Nephron progenitor cell (in vitro differentiated cells): Measurements from ENCODE around the gene KLK10.
A peak's percentile ranks its signal among the peaks of the same experiment; 100 is the strongest.

ENCODE experiments used
- DNase-seq: peaks from one replicate; pipeline ENCODE4 v3.0.0; 2021
- H3K27ac Mint-ChIP-seq: 2 replicates; pipeline ENCODE4 v1.8.0; 2021; ENCODE audit warnings: mild to moderate bottlenecking, moderate library complexity, mixed read lengths
- H3K27me3 Mint-ChIP-seq: 2 replicates; pipeline ENCODE4 v1.8.0; 2021; ENCODE audit warnings: mild to moderate bottlenecking, low read depth, mixed read lengths; ENCODE audit not compliant: poor library complexity
- H3K36me3 Mint-ChIP-seq: 2 replicates; pipeline ENCODE4 v1.8.0; 2021; ENCODE audit warnings: low read depth, mixed read lengths
- H3K4me1 Mint-ChIP-seq: 2 replicates; pipeline ENCODE4 v1.8.0; 2021; ENCODE audit warnings: mixed read lengths
- H3K4me3 Mint-ChIP-seq: 2 replicates; pipeline ENCODE4 v1.8.0; 2021; ENCODE audit warnings: mild to moderate bottlenecking, moderate library complexity, mixed read lengths
- H3K9me3 Mint-ChIP-seq: 2 replicates; pipeline ENCODE4 v1.8.0; 2021; ENCODE audit warnings: mild to moderate bottlenecking, moderate library complexity, mixed read lengths
- TF ChIP-seq, protein P1 (sequence below): fragments of 200-600 bp; sonication (generic); IDR thresholded peaks from 2 replicates; pipeline ENCODE4 v1.5.0; 2021; ENCODE audit warnings: antibody characterized with exemption

KLK10 gene

DNA sequence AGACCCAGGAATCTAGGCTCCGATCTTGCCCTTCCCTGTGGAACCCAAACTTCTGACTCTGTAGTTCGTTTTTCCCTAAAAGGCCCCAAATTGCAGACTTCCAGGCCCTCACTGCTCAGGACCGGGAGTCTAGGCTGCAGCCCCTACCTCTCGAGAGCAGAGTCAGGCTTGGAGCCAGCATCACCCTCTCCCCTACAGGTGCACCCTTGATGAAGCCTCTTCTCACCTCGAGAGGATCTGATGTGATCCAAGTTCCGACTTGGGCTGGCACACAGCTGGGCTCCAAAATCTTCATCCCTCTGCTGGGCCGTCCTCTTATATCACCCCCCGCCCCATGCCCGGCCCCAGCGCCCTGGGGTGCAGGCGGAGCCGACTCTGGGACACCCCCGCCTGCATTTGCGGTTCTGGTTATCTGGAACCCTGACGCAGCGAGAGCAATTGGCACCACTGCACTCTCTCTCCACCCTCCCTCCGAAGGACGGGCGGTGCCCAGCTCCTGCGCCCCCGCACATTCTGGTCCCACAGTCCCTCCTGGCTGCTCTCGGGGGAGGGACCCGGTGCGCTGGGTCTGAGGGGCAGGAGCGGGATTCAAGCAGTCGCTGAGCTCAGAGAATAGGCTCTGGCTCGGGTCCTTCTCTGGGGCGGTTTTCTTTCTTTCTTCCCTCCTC is 35.8 kb downstream of the KLK10 start, which contains the start of gene KLK7:
Gene KLK7, minus strand, starts transcription at position 293 of the 668 bp plus-strand sequence. CDS start 1,518 bp downstream, outside the sequence.
- Mint-ChIP-seq H3K27me3 (peaks cover 75% of the 10 kb centered on the region), H3K27ac (no peak within 1 kb of the TSS), H3K9me3 (peaks cover 5% of the 10 kb centered on the region), H3K4me1 (peaks cover 34% of the 10 kb centered on the region), H3K36me3 (no peaks in the 10 kb centered on the region), H3K4me3 (no peak within 1 kb of the TSS)
- no peak for DNase-seq
- TF ChIP-seq, protein P1, sequence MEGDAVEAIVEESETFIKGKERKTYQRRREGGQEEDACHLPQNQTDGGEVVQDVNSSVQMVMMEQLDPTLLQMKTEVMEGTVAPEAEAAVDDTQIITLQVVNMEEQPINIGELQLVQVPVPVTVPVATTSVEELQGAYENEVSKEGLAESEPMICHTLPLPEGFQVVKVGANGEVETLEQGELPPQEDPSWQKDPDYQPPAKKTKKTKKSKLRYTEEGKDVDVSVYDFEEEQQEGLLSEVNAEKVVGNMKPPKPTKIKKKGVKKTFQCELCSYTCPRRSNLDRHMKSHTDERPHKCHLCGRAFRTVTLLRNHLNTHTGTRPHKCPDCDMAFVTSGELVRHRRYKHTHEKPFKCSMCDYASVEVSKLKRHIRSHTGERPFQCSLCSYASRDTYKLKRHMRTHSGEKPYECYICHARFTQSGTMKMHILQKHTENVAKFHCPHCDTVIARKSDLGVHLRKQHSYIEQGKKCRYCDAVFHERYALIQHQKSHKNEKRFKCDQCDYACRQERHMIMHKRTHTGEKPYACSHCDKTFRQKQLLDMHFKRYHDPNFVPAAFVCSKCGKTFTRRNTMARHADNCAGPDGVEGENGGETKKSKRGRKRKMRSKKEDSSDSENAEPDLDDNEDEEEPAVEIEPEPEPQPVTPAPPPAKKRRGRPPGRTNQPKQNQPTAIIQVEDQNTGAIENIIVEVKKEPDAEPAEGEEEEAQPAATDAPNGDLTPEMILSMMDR: no peak

DNA sequence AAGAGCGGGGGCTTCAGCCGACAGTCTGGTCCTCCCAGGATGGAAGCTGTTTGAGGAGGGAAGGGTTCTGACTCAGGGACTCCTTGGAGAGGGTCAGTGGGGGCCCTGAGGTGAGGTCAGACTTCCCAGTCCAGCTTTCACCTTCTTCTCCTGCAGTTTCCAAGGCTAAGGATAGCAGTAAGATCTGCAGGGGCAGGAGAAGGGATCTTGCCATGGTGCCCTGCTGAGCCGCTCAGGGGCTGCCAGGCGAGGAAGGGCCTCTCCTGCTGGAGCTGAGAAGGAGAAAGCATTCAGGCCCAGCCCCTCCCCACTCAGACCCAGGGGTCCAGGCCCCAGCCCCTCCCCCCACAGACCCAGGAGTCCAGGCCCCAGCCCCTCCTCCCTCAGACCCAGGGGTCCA is 37.3 kb downstream of the KLK10 start:
- H3K9me3 Mint-ChIP-seq: peaks cover 6% of the 10 kb centered on the region
- no peak overlapping the region for H3K4me3 Mint-ChIP-seq
- H3K27me3 Mint-ChIP-seq: peaks cover 63% of the 10 kb centered on the region
- H3K36me3 Mint-ChIP-seq: peaks cover 1% of the 10 kb centered on the region
- TF ChIP-seq, protein P1: no peak
- H3K27ac Mint-ChIP-seq: no peak overlapping the region
- H3K4me1 Mint-ChIP-seq: peaks cover 50% of the 10 kb centered on the region
- no peak for DNase-seq

DNA sequence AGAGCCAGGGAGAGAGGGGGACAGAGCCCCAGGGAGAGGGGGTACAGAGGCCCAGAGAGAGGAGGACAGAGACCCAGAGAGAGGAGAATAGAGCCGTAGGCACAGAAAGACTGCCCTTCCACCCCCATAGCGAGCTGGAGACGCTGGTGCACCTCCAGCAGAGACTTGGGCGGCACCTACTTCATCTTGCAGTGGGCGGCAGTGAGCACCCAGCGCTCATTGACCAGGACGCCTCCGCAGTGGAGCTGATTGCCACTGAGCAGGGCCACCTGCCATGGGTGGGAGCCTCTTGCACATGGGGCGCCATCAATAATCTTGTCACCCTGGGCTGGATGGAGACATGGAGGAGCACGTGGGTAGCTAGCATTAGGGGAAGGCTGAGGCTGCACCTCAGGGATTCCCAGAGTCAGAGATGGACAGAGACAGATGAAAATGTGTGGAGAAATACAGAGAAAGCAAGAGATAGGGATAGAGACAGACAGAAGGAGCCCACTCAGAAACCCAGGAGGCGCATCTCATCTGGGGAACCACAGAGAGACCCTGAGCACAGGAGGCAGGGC is 37.8 kb downstream of the KLK10 start:
- Mint-ChIP-seq H3K9me3 (peaks cover 8% of the 10 kb centered on the region), H3K27me3 (peaks cover 61% of the 10 kb centered on the region), H3K4me1 (peaks cover 52% of the 10 kb centered on the region), H3K36me3 (peaks cover 4% of the 10 kb centered on the region), H3K4me3 (peak overlapping the region; percentile 23), H3K27ac (no peak overlapping the region)
- DNase-seq: no peak
- TF ChIP-seq, protein P1: no peak

DNA sequence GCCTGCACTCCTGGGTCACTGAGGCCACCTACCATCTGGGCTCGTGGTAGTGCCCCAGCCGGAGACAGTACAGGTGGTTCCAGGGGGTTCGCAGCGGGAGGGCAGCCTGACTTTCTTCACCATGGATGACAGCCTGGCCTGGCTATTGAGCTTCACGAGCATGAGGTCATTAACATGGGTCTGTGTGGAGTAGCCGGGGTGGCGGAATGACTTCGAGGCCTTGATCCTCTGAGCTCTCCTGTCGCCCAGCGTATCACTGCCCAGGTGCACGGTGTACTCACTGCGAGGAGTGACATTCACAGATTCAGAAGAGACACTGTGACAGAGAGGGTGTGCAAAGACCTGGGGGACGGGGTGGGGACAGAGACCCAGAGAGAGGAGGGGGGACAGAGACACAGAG is 39.3 kb downstream of the KLK10 start:
- TF ChIP-seq, protein P1: no peak
- DNase-seq: peak; percentile 20
- H3K4me1 Mint-ChIP-seq: peaks cover 65% of the 10 kb centered on the region
- H3K36me3 Mint-ChIP-seq: peaks cover 4% of the 10 kb centered on the region
- peaks cover 8% of the 10 kb centered on the region for H3K9me3 Mint-ChIP-seq
- H3K27me3 Mint-ChIP-seq: peaks cover 50% of the 10 kb centered on the region
- H3K4me3 Mint-ChIP-seq: no peak overlapping the region
- no peak overlapping the region for H3K27ac Mint-ChIP-seq

DNA sequence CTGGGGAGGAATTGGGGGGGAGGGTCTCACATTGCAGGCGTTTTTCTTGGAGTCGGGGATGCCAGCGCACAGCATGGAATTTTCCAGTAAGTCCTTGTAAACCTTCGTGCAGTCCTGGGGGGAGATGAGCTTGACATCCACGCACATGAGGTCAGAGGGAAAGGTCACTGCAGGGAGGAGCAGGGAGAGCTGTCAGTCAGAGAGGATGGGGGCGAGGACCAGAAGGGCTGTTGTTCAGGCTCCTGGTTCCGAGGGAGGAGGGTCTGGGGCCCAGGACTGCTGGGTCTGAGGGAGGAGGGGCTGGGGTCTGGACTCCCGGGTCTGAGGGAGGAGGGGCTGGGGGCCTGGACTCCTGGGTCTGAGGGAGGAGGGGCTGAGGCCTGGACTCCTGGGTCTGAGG is 39.8 kb downstream of the KLK10 start:
- peaks cover 65% of the 10 kb centered on the region for H3K4me1 Mint-ChIP-seq
- TF ChIP-seq, protein P1: no peak
- peaks cover 4% of the 10 kb centered on the region for H3K36me3 Mint-ChIP-seq
- peaks cover 4% of the 10 kb centered on the region for H3K9me3 Mint-ChIP-seq
- no peak for DNase-seq
- no peak overlapping the region for H3K4me3 Mint-ChIP-seq
- H3K27me3 Mint-ChIP-seq: peaks cover 45% of the 10 kb centered on the region
- peak overlapping the region; percentile 51 for H3K27ac Mint-ChIP-seq
